Activated CD4-positive, alpha-beta T cell treated with anti-CD3 and anti-CD28 coated beads for 24 hours (primary cell): ENCODE results near the gene PANK4.
"Not testable (repeated sequence)": the region's sequence is repeated elsewhere in the genome, so short reads cannot be mapped to it uniquely, and the experiment has no call there.

Experiments used
- DNase-seq, 2 donors: peaks; one replicate each; pipeline ENCODE4 v3.0.0-alpha.2; 2020; ENCODE audit warnings: low read depth in 2 of 2

PANK4 gene

GRCh38 chr1:2558861-2559260 is 32.5 kb upstream of the PANK4 start:
- no peak for DNase-seq

GRCh38 chr1:2558420-2558819 is 32.0 kb upstream of the PANK4 start:
- no peak for DNase-seq

GRCh38 chr1:2557482-2558400 is 31.3 kb upstream of the PANK4 start:
- DNase-seq: no peak

GRCh38 chr1:2556678-2557481 is 30.5 kb upstream of the PANK4 start:
- DNase-seq: no peak

- DNase-seq: peak; percentile 48 to 60
These were observed 29.9 kb upstream of the PANK4 start, which contains the start of gene TNFRSF14 for GRCh38 chr1:2556277-2556677. TNFRSF14 (plus strand) TSS chr1:2556371; CDS start chr1:2556665, 294 bp downstream.

GRCh38 chr1:2555634-2556276 is 29.4 kb upstream of the PANK4 start:
- DNase-seq: peak; percentile 55 to 64

GRCh38 chr1:2554621-2555387 is 28.4 kb upstream of the PANK4 start:
- no peak for DNase-seq

GRCh38 chr1:2553871-2554620 is 27.6 kb upstream of the PANK4 start:
- no peak for DNase-seq

- DNase-seq: not testable (repeated sequence)
These were observed 26.7 kb upstream of the PANK4 start for GRCh38 chr1:2553076-2553475.

- no peak for DNase-seq
These were observed 25.8 kb upstream of the PANK4 start for GRCh38 chr1:2552189-2552588.

GRCh38 chr1:2551544-2551943 is 25.1 kb upstream of the PANK4 start:
- DNase-seq: not testable (repeated sequence)

GRCh38 chr1:2550309-2550861 is 24.0 kb upstream of the PANK4 start:
- not testable (repeated sequence) for DNase-seq

- DNase-seq: not testable (repeated sequence)
These were observed 23.1 kb upstream of the PANK4 start for GRCh38 chr1:2549367-2550029.

- DNase-seq: peak; percentile 78 to 80
These were observed 21.7 kb upstream of the PANK4 start for GRCh38 chr1:2548068-2548589.

- no peak for DNase-seq
These were observed 21.0 kb upstream of the PANK4 start for GRCh38 chr1:2547210-2548067.

- DNase-seq: peak in 1 of 2 donors; percentile 79
These were observed 20.3 kb upstream of the PANK4 start for GRCh38 chr1:2546515-2547209.

GRCh38 chr1:2545754-2546514 is 19.5 kb upstream of the PANK4 start:
- DNase-seq: peak; percentile 69 to 73
